GM19438 (cell line): ENCODE data around the gene TEKT3.

Experiments
- ATAC-seq: cut with Tn5 transposase; IDR thresholded peaks from one replicate; pipeline ENCODE4 v1.9.1; 2021; ENCODE audit warnings: low read depth; ENCODE audit not compliant: unreplicated experiment

The TEKT3 gene

GRCh38 chr17:15350777-15351477, 9.5 kb upstream of the TEKT3 start:
- ATAC-seq: no peak

- no peak for ATAC-seq
These were observed 7.7 kb upstream of the TEKT3 start for GRCh38 chr17:15349119-15349518.

GRCh38 chr17:15348021-15348420, 6.6 kb upstream of the TEKT3 start:
- no peak for ATAC-seq

- ATAC-seq: no peak
These were observed 4.7 kb upstream of the TEKT3 start for GRCh38 chr17:15346066-15346595.

GRCh38 chr17:15343749-15344148, 2.4 kb upstream of the TEKT3 start:
- no peak for ATAC-seq

GRCh38 chr17:15342460-15342859, 1.1 kb upstream of the TEKT3 start:
- ATAC-seq: no peak

GRCh38 chr17:15341966-15342365, 569 bp upstream of the TEKT3 start:
- no peak for ATAC-seq

- ATAC-seq: no peak
These were observed 431 bp downstream of the TEKT3 start for GRCh38 chr17:15340966-15341365.

GRCh38 chr17:15335446-15335845, 6.0 kb downstream of the TEKT3 start:
- ATAC-seq: no peak

- ATAC-seq: no peak
These were observed 7.1 kb downstream of the TEKT3 start for GRCh38 chr17:15334266-15334665.

GRCh38 chr17:15332338-15332737, 9.1 kb downstream of the TEKT3 start:
- ATAC-seq: no peak

- ATAC-seq: no peak
These were observed 18.3 kb downstream of the TEKT3 start for GRCh38 chr17:15323131-15323530.

GRCh38 chr17:15321556-15322251, 19.7 kb downstream of the TEKT3 start:
- ATAC-seq: no peak

- ATAC-seq: no peak
These were observed 21.9 kb downstream of the TEKT3 start for GRCh38 chr17:15319452-15320010.

GRCh38 chr17:15311996-15312395, 29.4 kb downstream of the TEKT3 start:
- no peak for ATAC-seq

- no peak for ATAC-seq
These were observed 31.6 kb downstream of the TEKT3 start for GRCh38 chr17:15309793-15310192.

GRCh38 chr17:15309236-15309635, 32.2 kb downstream of the TEKT3 start:
- no peak for ATAC-seq

- ATAC-seq: no peak
These were observed 32.6 kb downstream of the TEKT3 start for GRCh38 chr17:15308758-15309157.

- no peak for ATAC-seq
These were observed 33.7 kb downstream of the TEKT3 start for GRCh38 chr17:15307710-15308111.

GRCh38 chr17:15303851-15304250, 37.5 kb downstream of the TEKT3 start:
- no peak for ATAC-seq

- ATAC-seq: no peak
These were observed 38.1 kb downstream of the TEKT3 start for GRCh38 chr17:15303268-15303667.

- ATAC-seq: no peak
These were observed 39.6 kb downstream of the TEKT3 start for GRCh38 chr17:15301845-15302244.
